ENCODE data around the gene WDR45. TPM values are rescaled to one million over a fixed set of nuclear protein-coding genes. Genes with fewer than 3 reads are reported as not detected.

Gene WDR45
- total and polyA plus RNA-seq, 2 experiments from 2014 or later: 28.8 to 36.2 TPM

- TF ChIP-seq ZNF462 (CRISPR knock-in tag; IDR thresholded peaks at IDR 0.05): no peak
These were observed 39.9 kb downstream of the WDR45 start (continued) for GRCh38 chrX:49039598-49040375.

GRCh38 chrX:49037883-49038475, 41.7 kb downstream of the WDR45 start:
- H3K79me2 ChIP-seq (replicated peaks; ENCODE audit: insufficient read depth): peaks cover 39% of the 10 kb centered on the region
- Mint-ChIP-seq H3K27ac (peak overlapping the region; percentile 92; the same call in 1 of the 2 replicates), H3K4me3 (no peak overlapping the region; the same call in 2 of the 3 replicates), H3K36me3 (ENCODE audit: low read depth) (peaks cover 68% of the 10 kb centered on the region), H3K4me1 (peaks cover 20% of the 10 kb centered on the region), H3K9me3 (no peaks in the 10 kb centered on the region; the same call in 2 of the 3 replicates), H3K27me3 (ENCODE audit: insufficient read depth, low read depth, poor library complexity) (peaks cover 16% of the 10 kb centered on the region)
- no peak overlapping the region for H2AFZ ChIP-seq
- TF ChIP-seq EZH2 (IDR thresholded peaks at IDR 0.05; ENCODE audit: low read depth, unreplicated experiment): no peak
- no peak for TF ChIP-seq ZNF114 (CRISPR knock-in tag; IDR thresholded peaks at IDR 0.05)
- TF ChIP-seq NANOG (IDR thresholded peaks at IDR 0.05; ENCODE audit: borderline replicate concordance): no peak
- TF ChIP-seq ZNF331 (CRISPR knock-in tag; IDR thresholded peaks at IDR 0.05; ENCODE audit: low read depth): no peak
- no peaks in the 10 kb centered on the region for H3F3A ChIP-seq (replicated peaks; ENCODE audit: low read depth)
- H3K36me3 ChIP-seq (ENCODE audit: insufficient read depth): peaks cover 22% of the 10 kb centered on the region
- ATAC-seq (no peak), DNase-seq (ENCODE audit: low spot score) (no peak)
- H3K4me1 ChIP-seq (ENCODE audit: insufficient read depth): peaks cover 4% of the 10 kb centered on the region
- no peaks in the 10 kb centered on the region for H3K9me2 ChIP-seq (ENCODE audit: insufficient read depth)
- no peaks in the 10 kb centered on the region for H4K20me1 ChIP-seq (replicated peaks; ENCODE audit: insufficient read depth)
- no peak overlapping the region for H3K27ac ChIP-seq (ENCODE audit: low read depth)
- H3K4me2 ChIP-seq: no peak overlapping the region
- no peaks in the 10 kb centered on the region for H3K27me3 ChIP-seq (ENCODE audit: insufficient read depth)
- H3K4me3 ChIP-seq: no peak overlapping the region
